ENCODE measurements around the gene TAF4.

DNA sequence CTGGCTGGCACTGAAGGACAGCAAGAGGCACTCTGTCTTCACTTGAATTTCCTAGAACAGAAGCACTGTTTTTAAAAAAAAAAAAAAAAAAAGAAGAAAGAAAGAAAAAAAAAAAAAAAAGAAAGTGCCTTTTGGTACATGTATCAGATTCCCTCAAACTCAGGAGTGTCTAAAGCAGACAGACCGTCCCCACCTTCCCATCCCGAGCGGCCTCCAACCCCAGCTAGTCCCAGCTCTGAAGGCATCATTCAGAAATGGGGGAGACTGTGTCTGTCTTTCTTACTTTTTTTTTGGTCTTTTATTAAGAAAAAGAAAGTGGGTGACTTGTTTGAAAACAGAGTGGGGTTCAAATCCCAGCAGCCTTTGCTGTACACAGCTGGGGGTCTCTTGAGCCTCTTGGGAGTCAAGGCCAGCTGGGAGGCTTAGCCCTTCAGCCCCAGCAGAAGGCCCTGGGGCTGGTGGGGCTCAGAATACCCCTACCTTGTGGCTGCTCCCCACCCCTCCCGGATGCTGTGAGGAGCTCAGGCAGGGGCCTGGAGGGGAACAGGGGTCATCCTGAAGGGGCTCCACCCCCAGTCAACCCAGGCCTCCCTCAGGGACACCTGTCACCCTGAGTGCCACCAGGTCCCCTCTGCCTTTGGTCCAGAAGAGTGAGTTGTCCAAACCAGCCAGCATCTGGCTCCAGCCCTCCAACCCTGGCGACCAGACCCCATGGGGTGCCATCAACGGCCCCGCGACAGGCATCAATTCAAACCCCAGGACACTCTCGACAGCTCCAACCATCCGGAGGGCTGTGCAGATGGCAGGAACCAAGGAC lies 128.3 kb downstream of the TAF4 start:
- TF ChIP-seq POLR2A (IDR thresholded peaks at IDR 0.05) (no peak), EP300 (IDR thresholded peaks at IDR 0.05) (no peak), POLR2AphosphoS5 (IDR thresholded peaks at IDR 0.05) (no peak)
- TF ChIP-seq, protein P1, sequence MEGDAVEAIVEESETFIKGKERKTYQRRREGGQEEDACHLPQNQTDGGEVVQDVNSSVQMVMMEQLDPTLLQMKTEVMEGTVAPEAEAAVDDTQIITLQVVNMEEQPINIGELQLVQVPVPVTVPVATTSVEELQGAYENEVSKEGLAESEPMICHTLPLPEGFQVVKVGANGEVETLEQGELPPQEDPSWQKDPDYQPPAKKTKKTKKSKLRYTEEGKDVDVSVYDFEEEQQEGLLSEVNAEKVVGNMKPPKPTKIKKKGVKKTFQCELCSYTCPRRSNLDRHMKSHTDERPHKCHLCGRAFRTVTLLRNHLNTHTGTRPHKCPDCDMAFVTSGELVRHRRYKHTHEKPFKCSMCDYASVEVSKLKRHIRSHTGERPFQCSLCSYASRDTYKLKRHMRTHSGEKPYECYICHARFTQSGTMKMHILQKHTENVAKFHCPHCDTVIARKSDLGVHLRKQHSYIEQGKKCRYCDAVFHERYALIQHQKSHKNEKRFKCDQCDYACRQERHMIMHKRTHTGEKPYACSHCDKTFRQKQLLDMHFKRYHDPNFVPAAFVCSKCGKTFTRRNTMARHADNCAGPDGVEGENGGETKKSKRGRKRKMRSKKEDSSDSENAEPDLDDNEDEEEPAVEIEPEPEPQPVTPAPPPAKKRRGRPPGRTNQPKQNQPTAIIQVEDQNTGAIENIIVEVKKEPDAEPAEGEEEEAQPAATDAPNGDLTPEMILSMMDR (IDR thresholded peaks at IDR 0.05), result no peak
